K562 (cell line): ENCODE measurements around the gene SAMD14. TPM values are rescaled to one million over a fixed set of nuclear protein-coding genes. Genes with fewer than 3 reads are reported as not detected.
A peak's percentile ranks its signal among the peaks of the same experiment; 100 is the strongest.

ENCODE experiments used
- ATF7 ChIP-seq: fragments of 450-650 bp; IDR thresholded peaks from 2 replicates; pipeline ENCODE4 v1.7.1; 2014; ENCODE audit warnings: mild to moderate bottlenecking, moderate library complexity
- DACH1 ChIP-seq: fragments of 450-650 bp; IDR thresholded peaks from 2 replicates; pipeline ENCODE4 v1.6.1; 2018; ENCODE audit not compliant: partially characterized antibody
- HLTF ChIP-seq: fragments of 450-650 bp; IDR thresholded peaks from 2 replicates; pipeline ENCODE4 v1.6.1; 2016
- LEF1 ChIP-seq: fragments of 450-650 bp; IDR thresholded peaks from 2 replicates; pipeline ENCODE4 v1.6.1; 2016; ENCODE audit warnings: mild to moderate bottlenecking
- MAFK ChIP-seq: IDR thresholded peaks from 2 replicates; pipeline ENCODE4 v1.6.1; 2011; ENCODE audit warnings: low read length, improper control_type of control experiment
- MIER1 ChIP-seq: fragments of 450-650 bp; IDR thresholded peaks from 2 replicates; pipeline ENCODE4 v1.6.1; 2016; ENCODE audit warnings: antibody characterized with exemption, mild to moderate bottlenecking, low read depth
- SMC3 ChIP-seq: conservative IDR thresholded peaks from 2 replicates; pipeline ENCODE4 v1.6.1; 2011; ENCODE audit warnings: low read depth, low read length, improper control_type of control experiment; ENCODE audit not compliant: insufficient read depth
- SP1 ChIP-seq: sonication (generic); formaldehyde crosslinking; IDR thresholded peaks from 2 replicates; pipeline ENCODE4 v1.8.1; 2022; ENCODE audit warnings: mild to moderate bottlenecking, missing genetic modification reagents
- ZBTB34 ChIP-seq: fragments of 250-450 bp; sonication (Bioruptor Pico); IDR thresholded peaks from 2 replicates; pipeline ENCODE4 v1.8.0; 2021; ENCODE audit warnings: mild to moderate bottlenecking, moderate library complexity
- ZNF3 ChIP-seq: fragments of 250-450 bp; sonication (Bioruptor Pico); IDR thresholded peaks from 2 replicates; pipeline ENCODE4 v1.5.0; 2021; ENCODE audit warnings: mild to moderate bottlenecking, moderate library complexity
- polyA plus RNA-seq, 8 experiments: library from polyadenylated mRNA; depleted of rRNA in 4 of 8; stranded (reverse) in 5 of 8; unstranded in 3 of 8; fragments of >200 nt; fragmentation: Nextera tagmentation in 2 of 8; fragmentation: Illumina TruSeq in 1 of 8; extraction: Ambion mirVana in 2 of 8; extraction: Trizol in 1 of 8; gene quantifications; 2 replicates each; pipeline versions ENCODE4 v1.2.1 to v1.2.3, GENCODE V29; 2011 to 2014; ENCODE audit warnings: inconsistent platforms in 1 of 8, missing spikeins in 1 of 8
- total RNA-seq, 7 experiments: library from RNA; depleted of rRNA in 6 of 7; stranded (reverse); fragments of >200 nt in 6 of 7; fragmentation: Illumina TruSeq in 2 of 7; extraction: Trizol in 2 of 7; gene quantifications; 2 replicates each; pipeline versions ENCODE4 v1.2.1 to v1.2.3, GENCODE V29; 2011 to 2021; ENCODE audit warnings: low replicate concordance in 1 of 7
- TF ChIP-seq, protein P1 (sequence below), 2 experiments: fragments of 450-650 bp; formaldehyde crosslinking in 1 of 2; IDR thresholded peaks; 2 replicates each; pipeline versions ENCODE4 v1.4.0 to v1.6.1; 2014 to 2020; ENCODE audit warnings: mild to moderate bottlenecking in 2 of 2, borderline replicate concordance in 1 of 2, low read depth in 1 of 2

Gene SAMD14
- total and polyA plus RNA-seq, 9 of the 15 experiments (the other 6 are each of a cell fraction or from before 2014, with no cell fraction given) = 0.04 to 0.07 TPM; not detected in 7

DNA sequence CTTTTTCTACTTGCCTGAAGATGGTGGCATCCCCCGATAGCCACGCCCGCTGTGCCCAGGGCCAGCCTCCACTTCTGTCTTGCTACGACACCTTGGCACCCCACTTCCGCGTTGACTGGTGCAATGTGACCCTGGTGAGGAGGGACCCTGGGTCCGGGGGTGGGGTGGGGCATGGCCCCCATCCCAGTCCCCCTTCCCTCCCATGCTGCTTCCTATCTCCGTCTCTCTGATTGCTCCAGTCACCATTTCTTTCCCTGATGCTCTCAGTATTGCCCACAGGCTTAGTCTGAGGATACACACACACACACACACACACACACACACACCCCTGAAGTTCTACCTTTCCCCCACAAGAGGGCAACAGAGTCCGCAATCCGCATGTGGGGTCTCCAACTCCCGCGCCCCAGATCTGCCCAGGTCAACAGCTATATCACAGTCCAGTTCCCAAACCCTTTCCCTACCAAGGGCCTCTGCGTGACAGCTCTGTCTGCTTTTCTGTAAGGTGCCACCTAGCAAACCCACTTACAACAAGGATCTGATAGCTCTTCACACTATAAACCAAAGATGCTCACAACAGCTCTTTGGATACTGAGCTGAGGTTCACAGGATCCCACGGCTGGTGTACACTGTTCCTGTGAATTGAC lies 39.3 kb upstream of the SAMD14 start (continued):
- TF ChIP-seq ZBTB34 (CRISPR knock-in tag) (no peak), SP1 (CRISPR knock-in tag) (0 out of 2 replicates have a peak, but pooled peaks have one; percentile 45), ZNF3 (CRISPR knock-in tag) (no peak), ATF7 (0 out of 2 replicates have a peak, but pooled peaks have one; percentile 13), LEF1 (no peak), MAFK (0 out of 2 replicates have a peak, but pooled peaks have one; percentile 3), HLTF (peak; percentile 77; the same call in 1 of the 2 replicates), SMC3 (peak; percentile 92), DACH1 (no peak), MIER1 (0 out of 2 replicates have a peak, but pooled peaks have one; percentile 58)
- TF ChIP-seq, protein P1, sequence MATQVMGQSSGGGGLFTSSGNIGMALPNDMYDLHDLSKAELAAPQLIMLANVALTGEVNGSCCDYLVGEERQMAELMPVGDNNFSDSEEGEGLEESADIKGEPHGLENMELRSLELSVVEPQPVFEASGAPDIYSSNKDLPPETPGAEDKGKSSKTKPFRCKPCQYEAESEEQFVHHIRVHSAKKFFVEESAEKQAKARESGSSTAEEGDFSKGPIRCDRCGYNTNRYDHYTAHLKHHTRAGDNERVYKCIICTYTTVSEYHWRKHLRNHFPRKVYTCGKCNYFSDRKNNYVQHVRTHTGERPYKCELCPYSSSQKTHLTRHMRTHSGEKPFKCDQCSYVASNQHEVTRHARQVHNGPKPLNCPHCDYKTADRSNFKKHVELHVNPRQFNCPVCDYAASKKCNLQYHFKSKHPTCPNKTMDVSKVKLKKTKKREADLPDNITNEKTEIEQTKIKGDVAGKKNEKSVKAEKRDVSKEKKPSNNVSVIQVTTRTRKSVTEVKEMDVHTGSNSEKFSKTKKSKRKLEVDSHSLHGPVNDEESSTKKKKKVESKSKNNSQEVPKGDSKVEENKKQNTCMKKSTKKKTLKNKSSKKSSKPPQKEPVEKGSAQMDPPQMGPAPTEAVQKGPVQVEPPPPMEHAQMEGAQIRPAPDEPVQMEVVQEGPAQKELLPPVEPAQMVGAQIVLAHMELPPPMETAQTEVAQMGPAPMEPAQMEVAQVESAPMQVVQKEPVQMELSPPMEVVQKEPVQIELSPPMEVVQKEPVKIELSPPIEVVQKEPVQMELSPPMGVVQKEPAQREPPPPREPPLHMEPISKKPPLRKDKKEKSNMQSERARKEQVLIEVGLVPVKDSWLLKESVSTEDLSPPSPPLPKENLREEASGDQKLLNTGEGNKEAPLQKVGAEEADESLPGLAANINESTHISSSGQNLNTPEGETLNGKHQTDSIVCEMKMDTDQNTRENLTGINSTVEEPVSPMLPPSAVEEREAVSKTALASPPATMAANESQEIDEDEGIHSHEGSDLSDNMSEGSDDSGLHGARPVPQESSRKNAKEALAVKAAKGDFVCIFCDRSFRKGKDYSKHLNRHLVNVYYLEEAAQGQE (IDR thresholded peaks at IDR 0.05; ENCODE audit: borderline replicate concordance) = peak; percentile 77
- TF ChIP-seq, protein P1 (CRISPR knock-in tag; IDR thresholded peaks at IDR 0.05; ENCODE audit: low read depth) = no peak
